Brain microvascular endothelial cell (primary cell): ENCODE data around the gene TNFAIP1.
A peak's percentile ranks its signal among the peaks of the same experiment; 100 is the strongest.
"Not testable (repeated sequence)": the region's sequence is repeated elsewhere in the genome, so short reads cannot be mapped to it uniquely, and the experiment has no call there.

ENCODE experiments used
- DNase-seq: peaks from one replicate; pipeline ENCODE4 v3.0.0-alpha.2; 2020
- H3K27ac ChIP-seq: fragments of 250-450 bp; sonication (Bioruptor Pico); 2 replicates; pipeline ENCODE4 v1.5.1; 2020; ENCODE audit warnings: mild to moderate bottlenecking, moderate library complexity
- H3K27me3 ChIP-seq: fragments of 250-450 bp; sonication (Bioruptor Pico); replicated peaks from 2 replicates; pipeline ENCODE4 v1.5.1; 2020; ENCODE audit warnings: mild to moderate bottlenecking
- H3K36me3 ChIP-seq: fragments of 250-450 bp; sonication (Bioruptor Pico); replicated peaks from 2 replicates; pipeline ENCODE4 v1.5.1; 2020; ENCODE audit warnings: mild to moderate bottlenecking
- H3K4me3 ChIP-seq: 2 replicates; pipeline ENCODE4 v1.5.1; 2011; ENCODE audit warnings: low read depth, mild to moderate bottlenecking, control low read depth, low read length, moderate library complexity
- in situ Hi-C: cut with HindIII; loops from 2 replicates; pipeline ENCODE4 v1.10.0; 2017; ENCODE audit warnings: low sequenced_read_pairs, low pct_ligation_motif_present
- TF ChIP-seq, protein P1 (sequence below): IDR thresholded peaks from 2 replicates; pipeline ENCODE4 v1.5.1; 2011; ENCODE audit warnings: low read depth, mild to moderate bottlenecking, moderate library complexity, low read length, control low read depth, inconsistent platforms; ENCODE audit errors: missing control alignments

Gene TNFAIP1, protein sequence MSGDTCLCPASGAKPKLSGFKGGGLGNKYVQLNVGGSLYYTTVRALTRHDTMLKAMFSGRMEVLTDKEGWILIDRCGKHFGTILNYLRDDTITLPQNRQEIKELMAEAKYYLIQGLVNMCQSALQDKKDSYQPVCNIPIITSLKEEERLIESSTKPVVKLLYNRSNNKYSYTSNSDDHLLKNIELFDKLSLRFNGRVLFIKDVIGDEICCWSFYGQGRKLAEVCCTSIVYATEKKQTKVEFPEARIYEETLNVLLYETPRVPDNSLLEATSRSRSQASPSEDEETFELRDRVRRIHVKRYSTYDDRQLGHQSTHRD

DNA sequence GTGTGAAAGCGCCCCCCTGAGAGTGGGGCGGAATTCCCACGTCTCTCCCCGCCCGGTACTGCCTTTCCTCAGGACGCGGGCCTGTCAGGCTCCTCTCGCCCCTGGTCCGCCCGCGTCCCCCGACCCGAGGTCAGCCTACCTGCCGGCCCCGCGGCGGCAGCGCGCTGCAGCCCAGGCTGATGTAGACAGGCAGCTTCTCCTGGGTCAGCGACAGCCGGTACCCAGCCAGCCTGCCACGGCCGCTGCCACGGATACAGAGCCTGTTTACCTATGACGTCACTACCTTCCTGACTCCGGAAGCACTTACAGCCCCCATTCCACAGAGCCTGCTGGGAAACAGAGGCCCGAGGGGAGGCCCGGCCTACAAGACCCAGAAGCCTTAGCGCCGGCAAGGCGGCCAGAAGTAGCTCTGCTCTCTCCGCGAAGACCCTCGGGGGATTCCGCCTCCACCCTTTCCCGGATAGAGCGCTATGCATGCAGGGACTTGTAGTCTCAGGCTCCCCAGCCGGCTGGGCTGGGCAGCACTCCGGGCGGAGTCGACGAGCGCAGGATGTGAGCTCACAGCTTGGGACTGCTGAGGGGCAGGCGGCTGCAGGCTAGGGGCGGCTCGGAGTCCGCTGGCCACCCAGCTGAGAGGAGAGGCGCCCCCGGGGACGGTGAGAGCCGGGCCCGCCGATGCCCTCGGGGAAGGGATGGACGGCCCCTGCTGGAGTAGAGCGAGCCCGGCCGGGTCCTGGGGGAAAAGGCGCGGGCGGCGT is at the start of gene TNFAIP1, which contains the start of gene IFT20:
Gene TNFAIP1, plus strand, starts transcription at position 561 of the 758 bp plus-strand sequence. CDS start 3,761 bp downstream, outside the sequence.
Gene IFT20, minus strand, starts transcription at position 272 of the 758 bp plus-strand sequence. CDS start 3,487 bp downstream, outside the sequence.
- in situ Hi-C loops, result no loop called here
- peaks cover 12% of the 10 kb centered on the region for H3K36me3 ChIP-seq
- TF ChIP-seq, protein P1, sequence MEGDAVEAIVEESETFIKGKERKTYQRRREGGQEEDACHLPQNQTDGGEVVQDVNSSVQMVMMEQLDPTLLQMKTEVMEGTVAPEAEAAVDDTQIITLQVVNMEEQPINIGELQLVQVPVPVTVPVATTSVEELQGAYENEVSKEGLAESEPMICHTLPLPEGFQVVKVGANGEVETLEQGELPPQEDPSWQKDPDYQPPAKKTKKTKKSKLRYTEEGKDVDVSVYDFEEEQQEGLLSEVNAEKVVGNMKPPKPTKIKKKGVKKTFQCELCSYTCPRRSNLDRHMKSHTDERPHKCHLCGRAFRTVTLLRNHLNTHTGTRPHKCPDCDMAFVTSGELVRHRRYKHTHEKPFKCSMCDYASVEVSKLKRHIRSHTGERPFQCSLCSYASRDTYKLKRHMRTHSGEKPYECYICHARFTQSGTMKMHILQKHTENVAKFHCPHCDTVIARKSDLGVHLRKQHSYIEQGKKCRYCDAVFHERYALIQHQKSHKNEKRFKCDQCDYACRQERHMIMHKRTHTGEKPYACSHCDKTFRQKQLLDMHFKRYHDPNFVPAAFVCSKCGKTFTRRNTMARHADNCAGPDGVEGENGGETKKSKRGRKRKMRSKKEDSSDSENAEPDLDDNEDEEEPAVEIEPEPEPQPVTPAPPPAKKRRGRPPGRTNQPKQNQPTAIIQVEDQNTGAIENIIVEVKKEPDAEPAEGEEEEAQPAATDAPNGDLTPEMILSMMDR, result no peak

DNA sequence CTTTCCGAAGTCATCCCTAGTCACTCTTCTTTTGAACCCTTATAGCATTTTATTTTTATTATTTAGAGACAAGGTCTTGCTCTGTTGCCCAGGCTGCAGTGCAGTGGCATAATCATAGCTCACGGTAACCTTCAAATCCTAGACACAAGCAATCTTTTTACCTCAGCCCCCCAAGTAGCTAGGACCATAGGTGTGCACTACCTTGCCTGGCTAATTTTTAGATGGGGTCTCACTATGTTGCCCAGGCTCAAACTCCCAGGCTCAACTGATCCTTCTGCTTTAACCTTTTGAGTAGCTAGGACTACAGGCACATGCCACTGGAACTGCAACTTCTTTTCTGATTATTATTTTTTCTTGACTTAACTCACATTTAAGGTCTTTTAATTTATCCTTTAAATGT is 49.6 kb upstream of the TNFAIP1 start:
- Histone ChIP-seq H3K27ac (no peak overlapping the region), H3K36me3 (no peaks in the 10 kb centered on the region), H3K27me3 (no peaks in the 10 kb centered on the region), H3K4me3 (no peak overlapping the region)
- TF ChIP-seq, protein P1, result no peak
- DNase-seq, result no peak
- in situ Hi-C loops, result no loop called here

More for the DNA sequence above, at the start of gene TNFAIP1, which contains the start of gene IFT20:
- Histone ChIP-seq H3K4me3 (peak within 1 kb of the TSS; percentile 91), H3K27ac (peak within 1 kb of the TSS; percentile 96), H3K27me3 (no peaks in the 10 kb centered on the region)
- DNase-seq, result peak; percentile 100

DNA sequence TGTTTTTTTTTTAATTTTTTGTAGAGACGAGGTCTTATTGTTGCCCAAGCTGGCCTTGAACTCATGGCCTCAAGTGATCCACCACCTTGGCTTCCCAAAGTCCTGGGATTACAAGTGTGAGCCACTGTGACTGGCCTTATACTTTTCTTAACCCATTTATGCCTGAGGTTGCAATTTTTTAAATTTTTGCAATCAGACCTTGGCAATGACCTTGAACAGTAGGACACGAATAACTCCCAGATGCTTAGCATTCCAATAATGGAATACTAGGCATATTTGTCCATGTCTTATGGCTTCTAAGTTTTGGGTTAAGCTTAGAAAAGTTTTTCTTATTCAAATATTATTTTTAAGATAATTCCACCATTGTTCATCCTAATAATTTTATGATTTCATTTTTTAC is 44.9 kb upstream of the TNFAIP1 start:
- in situ Hi-C loops, result no loop called here
- Histone ChIP-seq H3K4me3 (no peak overlapping the region), H3K36me3 (no peaks in the 10 kb centered on the region), H3K27me3 (peaks cover 2% of the 10 kb centered on the region), H3K27ac (no peak overlapping the region)
- TF ChIP-seq, protein P1, result no peak
- DNase-seq, result no peak

DNA sequence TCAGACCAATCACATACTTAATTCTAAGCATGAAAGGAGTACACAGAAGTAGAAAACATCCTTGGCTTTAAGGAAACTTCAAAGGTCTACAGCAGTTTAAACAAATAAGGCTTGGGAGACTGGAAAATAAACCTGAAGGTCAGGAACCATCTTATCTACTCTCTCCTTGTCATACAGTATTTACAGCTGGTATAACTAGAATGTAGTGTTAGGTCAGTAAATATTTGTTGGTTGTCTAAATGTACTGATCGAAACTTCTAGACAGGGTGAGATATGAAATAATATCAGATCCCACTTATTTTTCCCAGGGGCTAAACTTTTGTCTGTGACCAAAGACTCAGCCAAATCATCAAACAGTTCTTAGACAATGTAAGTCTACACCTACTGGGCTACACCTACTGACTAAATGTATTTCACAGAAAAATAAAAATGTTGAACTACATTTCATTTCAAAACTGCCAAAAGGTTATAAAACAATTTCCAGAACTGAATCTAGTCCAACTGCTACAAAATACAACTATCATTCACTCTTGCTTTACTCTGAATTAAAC is 43.7 kb upstream of the TNFAIP1 start:
- no peaks in the 10 kb centered on the region for H3K36me3 ChIP-seq
- TF ChIP-seq, protein P1, result no peak
- no peak overlapping the region for H3K4me3 ChIP-seq
- DNase-seq, result no peak
- in situ Hi-C loops, result no loop called here
- H3K27me3 ChIP-seq, result peaks cover 2% of the 10 kb centered on the region
- H3K27ac ChIP-seq, result no peak overlapping the region

DNA sequence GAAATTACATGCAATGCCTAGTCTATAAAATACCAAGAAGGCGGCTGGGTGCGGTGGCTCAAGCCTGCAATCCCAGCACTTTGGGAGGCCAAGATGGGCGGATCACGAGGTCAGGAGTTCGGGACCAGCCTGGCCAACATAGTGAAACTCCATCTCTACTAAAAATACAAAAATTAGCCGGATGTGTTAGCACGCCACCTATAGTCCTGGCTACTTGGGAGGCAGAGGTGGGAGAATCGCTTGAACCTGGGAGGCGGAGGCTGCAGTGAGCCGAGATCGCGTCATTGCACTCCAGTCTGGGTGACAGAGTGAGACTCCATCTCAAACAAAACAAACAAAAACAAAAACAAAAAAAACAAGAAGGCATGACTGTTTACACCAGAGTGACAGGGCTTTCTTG is 42.7 kb upstream of the TNFAIP1 start:
- H3K27ac ChIP-seq, in situ Hi-C loops, H3K36me3 ChIP-seq, H3K4me3 ChIP-seq, DNase-seq, H3K27me3 ChIP-seq: not testable (repeated sequence)

DNA sequence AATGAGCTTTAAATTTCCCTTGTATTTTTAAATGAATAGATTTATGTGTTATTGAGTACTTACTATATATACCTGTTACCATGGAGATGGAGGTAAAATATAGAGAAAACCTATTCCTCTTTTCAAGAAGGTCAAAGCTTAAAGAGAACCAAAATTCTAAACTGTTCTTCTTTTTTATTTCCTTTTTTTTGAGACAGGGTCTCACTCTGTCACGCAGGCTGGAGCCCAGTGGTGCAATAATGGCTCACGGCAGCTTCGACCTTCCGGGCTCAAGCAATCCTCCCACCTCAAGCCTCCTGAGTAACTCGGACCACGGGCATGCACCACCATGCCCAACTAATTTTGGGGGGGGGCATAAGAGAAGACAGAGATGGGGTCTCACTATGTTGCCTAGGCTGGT is 41.6 kb upstream of the TNFAIP1 start:
- TF ChIP-seq, protein P1, result no peak
- Histone ChIP-seq H3K27me3 (peaks cover 2% of the 10 kb centered on the region), H3K36me3 (no peaks in the 10 kb centered on the region), H3K4me3 (no peak overlapping the region), H3K27ac (no peak overlapping the region)
- in situ Hi-C loops, result no loop called here
- no peak for DNase-seq
